D721Med (cell line): ENCODE measurements around the gene KIAA2012.
A peak's percentile ranks its signal among the peaks of the same experiment; 100 is the strongest.

Experiments used
- DNase-seq: peaks from one replicate; pipeline ENCODE4 v3.0.0; 2011; ENCODE audit warnings: low spot score; ENCODE audit not compliant: insufficient read length
- FAIRE-seq: peaks from 2 replicates; lab custom pipeline; 2011; peaks lifted over from hg19 to GRCh38; lab: Jason Lieb, UNC
- CTCF ChIP-seq: IDR thresholded peaks from 2 replicates; pipeline ENCODE4 v1.5.1; 2012; ENCODE audit warnings: mild to moderate bottlenecking, control low read depth; ENCODE audit not compliant: insufficient read depth; ENCODE audit errors: missing control alignments

KIAA2012 gene

GRCh38 chr2:202098291-202098690 lies 25.2 kb downstream of the KIAA2012 start:
- FAIRE-seq (no peak), DNase-seq (no peak)
- no peak for TF ChIP-seq CTCF

- no peak for TF ChIP-seq CTCF
- DNase-seq (no peak), FAIRE-seq (no peak)
Measured at GRCh38 chr2:202099515-202099914, 26.5 kb downstream of the KIAA2012 start.

GRCh38 chr2:202100176-202100575 lies 27.1 kb downstream of the KIAA2012 start:
- TF ChIP-seq CTCF: no peak
- FAIRE-seq (no peak), DNase-seq (no peak)

GRCh38 chr2:202101026-202101579 lies 28.0 kb downstream of the KIAA2012 start:
- DNase-seq: no peak
- no peak for FAIRE-seq
- no peak for TF ChIP-seq CTCF

- DNase-seq (peak; percentile 34), FAIRE-seq (peak; percentile 85)
- no peak for TF ChIP-seq CTCF
Measured at GRCh38 chr2:202102425-202103000, 29.5 kb downstream of the KIAA2012 start.

- FAIRE-seq (peak; percentile 58), DNase-seq (no peak)
Measured at GRCh38 chr2:202104286-202104870, 31.3 kb downstream of the KIAA2012 start.

More at GRCh38 chr2:202104286-202104870, 31.3 kb downstream of the KIAA2012 start:
- peak; percentile 94 for TF ChIP-seq CTCF
